SH-SY5Y (cell line): ENCODE data around the gene H1-8.

Experiments used
- GATA2 ChIP-seq: IDR thresholded peaks from 2 replicates; pipeline ENCODE4 v1.6.1; 2011; ENCODE audit warnings: mild to moderate bottlenecking, low read depth, low read length
- GATA3 ChIP-seq: IDR thresholded peaks from 2 replicates; pipeline ENCODE4 v1.6.1; 2011; ENCODE audit warnings: low read depth, mild to moderate bottlenecking, low read length, moderate library complexity

H1-8 gene

DNA sequence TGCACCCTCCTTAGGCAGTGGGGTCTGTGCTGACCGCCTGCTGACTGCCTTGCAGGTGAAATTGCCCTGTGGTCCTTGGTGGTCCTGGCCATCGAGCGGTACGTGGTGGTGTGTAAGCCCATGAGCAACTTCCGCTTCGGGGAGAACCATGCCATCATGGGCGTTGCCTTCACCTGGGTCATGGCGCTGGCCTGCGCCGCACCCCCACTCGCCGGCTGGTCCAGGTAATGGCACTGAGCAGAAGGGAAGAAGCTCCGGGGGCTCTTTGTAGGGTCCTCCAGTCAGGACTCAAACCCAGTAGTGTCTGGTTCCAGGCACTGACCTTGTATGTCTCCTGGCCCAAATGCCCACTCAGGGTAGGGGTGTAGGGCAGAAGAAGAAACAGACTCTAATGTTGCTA, 12.2 kb upstream of the H1-8 start:
- no peak for TF ChIP-seq GATA3
- no peak for TF ChIP-seq GATA2

GRCh38 chr3:129531699-129532098, 11.3 kb upstream of the H1-8 start:
- TF ChIP-seq GATA2, result no peak
- TF ChIP-seq GATA3, result no peak

- no peak for TF ChIP-seq GATA2
- no peak for TF ChIP-seq GATA3
Measured at GRCh38 chr3:129532261-129532660, 10.7 kb upstream of the H1-8 start.

- no peak for TF ChIP-seq GATA2
- TF ChIP-seq GATA3, result no peak
Measured at GRCh38 chr3:129533406-129533805, 9.6 kb upstream of the H1-8 start.

DNA sequence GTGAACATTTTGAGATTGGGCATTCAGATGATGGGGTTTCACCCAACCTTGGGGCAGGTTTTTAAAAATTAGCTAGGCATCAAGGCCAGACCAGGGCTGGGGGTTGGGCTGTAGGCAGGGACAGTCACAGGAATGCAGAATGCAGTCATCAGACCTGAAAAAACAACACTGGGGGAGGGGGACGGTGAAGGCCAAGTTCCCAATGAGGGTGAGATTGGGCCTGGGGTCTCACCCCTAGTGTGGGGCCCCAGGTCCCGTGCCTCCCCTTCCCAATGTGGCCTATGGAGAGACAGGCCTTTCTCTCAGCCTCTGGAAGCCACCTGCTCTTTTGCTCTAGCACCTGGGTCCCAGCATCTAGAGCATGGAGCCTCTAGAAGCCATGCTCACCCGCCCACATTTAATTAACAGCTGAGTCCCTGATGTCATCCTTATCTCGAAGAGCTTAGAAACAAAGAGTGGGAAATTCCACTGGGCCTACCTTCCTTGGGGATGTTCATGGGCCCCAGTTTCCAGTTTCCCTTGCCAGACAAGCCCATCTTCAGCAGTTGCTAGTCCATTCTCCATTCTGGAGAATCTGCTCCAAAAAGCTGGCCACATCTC, 8.4 kb upstream of the H1-8 start:
- TF ChIP-seq GATA2 (no peak), GATA3 (no peak)

GRCh38 chr3:129535075-129535474, 7.9 kb upstream of the H1-8 start:
- TF ChIP-seq GATA2, result no peak

GRCh38 chr3:129536374-129536667, 6.7 kb upstream of the H1-8 start:
- TF ChIP-seq GATA3 (no peak), GATA2 (no peak)

GRCh38 chr3:129536804-129537203, 6.2 kb upstream of the H1-8 start:
- TF ChIP-seq GATA2, result no peak

DNA sequence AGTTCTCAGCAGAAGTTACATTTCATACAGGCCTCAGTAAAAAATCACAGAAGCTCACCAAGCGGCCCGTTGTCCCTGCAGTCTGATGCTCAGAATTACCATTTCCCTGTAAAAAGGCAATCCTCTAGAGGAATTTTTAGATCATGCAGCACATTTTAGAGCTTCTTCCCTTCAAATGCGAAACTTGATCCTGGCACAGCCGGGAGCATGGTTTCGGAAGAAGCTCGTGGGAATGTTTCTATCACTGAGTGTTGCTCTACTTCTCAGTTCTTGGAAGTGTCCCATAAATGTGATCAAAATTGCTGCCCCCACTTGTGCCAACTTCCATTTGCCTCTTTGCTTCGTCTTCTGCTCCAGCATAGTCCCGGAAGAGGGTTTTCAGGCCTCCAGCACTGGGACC, 3.8 kb upstream of the H1-8 start:
- no peak for TF ChIP-seq GATA2
- no peak for TF ChIP-seq GATA3

DNA sequence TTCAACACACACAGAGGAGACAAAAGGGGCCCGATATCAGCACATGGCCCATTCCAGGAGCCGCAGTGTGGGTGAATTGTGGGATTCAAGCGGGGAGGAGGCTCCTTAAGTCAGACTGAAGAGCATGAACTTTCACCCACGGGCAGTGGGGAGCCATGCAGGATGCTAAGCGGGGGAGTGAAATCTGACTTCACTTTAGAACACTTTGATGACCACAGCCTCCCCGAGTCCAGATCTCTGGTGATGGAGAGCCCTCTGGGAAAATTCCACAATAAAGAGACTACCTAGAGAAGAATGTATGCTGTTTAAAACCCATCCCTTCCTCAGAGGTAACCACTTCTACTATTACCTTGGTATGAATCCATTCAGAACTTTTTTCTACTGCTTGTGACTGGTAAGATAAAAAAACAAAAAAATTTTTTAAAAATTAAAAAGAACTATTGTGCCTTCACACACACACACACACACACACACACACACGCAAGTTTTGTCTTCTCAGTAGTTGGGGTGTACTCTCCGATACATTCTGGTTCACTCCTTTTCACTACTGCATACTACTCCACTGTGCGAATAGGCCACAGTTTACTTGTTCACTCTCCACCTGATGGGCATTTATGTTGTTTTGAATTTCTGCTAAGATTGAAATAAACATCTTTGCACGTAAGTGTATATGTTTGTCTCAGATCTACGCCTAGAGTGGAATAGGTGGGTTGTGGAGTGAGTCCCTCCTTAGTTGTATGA, 2.0 kb upstream of the H1-8 start:
- TF ChIP-seq GATA2 (no peak), GATA3 (no peak)

- TF ChIP-seq GATA2, result no peak
- TF ChIP-seq GATA3, result no peak
Measured at GRCh38 chr3:129542747-129543146, 228 bp upstream of the H1-8 start.

GRCh38 chr3:129543999-129544398, 1.0 kb downstream of the H1-8 start:
- TF ChIP-seq GATA2, result no peak
- no peak for TF ChIP-seq GATA3

- no peak for TF ChIP-seq GATA3
- TF ChIP-seq GATA2, result no peak
Measured at GRCh38 chr3:129547241-129547640, 4.3 kb downstream of the H1-8 start.

DNA sequence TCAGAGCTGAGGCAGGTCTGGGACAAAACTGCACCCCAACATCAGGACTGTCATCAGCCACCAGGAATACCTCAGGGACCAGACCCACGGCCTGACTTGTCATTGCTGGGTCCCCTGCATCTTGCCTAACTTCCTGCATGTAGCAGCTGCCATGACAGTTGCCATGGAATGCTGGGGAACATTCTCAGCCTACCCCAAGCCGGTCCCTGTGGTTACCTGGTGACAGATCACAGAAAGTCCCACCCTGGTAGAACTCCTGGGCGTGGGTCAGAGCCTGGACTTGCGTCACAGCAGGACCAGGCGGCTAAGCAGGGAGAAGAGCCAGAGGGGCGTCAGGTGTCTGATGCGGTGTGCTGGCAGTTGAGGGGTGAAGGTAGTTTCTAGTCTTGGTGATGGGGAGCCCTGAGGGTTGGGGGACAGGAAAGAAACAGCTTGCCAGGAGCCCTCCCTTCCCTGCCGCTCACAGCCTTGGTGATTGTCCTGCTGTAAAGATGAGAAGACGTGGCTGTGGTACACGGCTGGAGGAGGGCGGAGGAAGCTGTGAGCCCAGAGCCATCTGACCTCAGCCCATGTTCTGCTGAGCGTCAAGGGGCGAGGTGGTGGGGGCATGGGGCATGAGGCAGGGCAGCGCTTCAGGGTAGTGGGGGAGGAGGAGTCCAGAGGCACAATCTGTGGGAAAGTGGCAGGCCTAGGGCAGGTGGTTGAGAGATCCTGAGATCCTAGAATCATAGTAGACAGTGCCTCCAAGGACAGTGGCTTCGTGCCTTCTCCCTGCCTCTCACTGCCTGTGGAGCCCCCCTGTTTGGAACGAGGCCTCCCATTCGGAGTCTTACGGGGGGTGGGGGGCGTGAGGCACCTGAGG, 5.4 kb downstream of the H1-8 start:
- no peak for TF ChIP-seq GATA2
- no peak for TF ChIP-seq GATA3
